MM.1S (cell line): Measurements from ENCODE around the gene COG5.

Experiments used
- DNase-seq: peaks from one replicate; pipeline ENCODE4 v3.0.0-alpha.2; 2015
- H2AFZ ChIP-seq: fragments of 300-600 bp; sonication (generic); 2 replicates; pipeline ENCODE4 v1.6.0; 2016; ENCODE audit warnings: antibody characterized with exemption, low read length
- H3F3A ChIP-seq: fragments of 300-600 bp; sonication (generic); 2 replicates; pipeline ENCODE4 v1.6.1; 2016; ENCODE audit warnings: mild to moderate bottlenecking, antibody characterized with exemption, low read length, moderate library complexity, mixed read lengths; ENCODE audit not compliant: insufficient read depth
- H3K27ac ChIP-seq: fragments of 300-600 bp; sonication (generic); 2 replicates; pipeline ENCODE4 v1.5.1; 2016; ENCODE audit warnings: mild to moderate bottlenecking, low read length
- H3K27me3 ChIP-seq: fragments of 300-600 bp; sonication (generic); replicated peaks from 2 replicates; pipeline ENCODE4 v1.6.0; 2016; ENCODE audit warnings: low read length; ENCODE audit not compliant: insufficient read depth
- H3K36me3 ChIP-seq: fragments of 300-600 bp; sonication (generic); replicated peaks from 2 replicates; pipeline ENCODE4 v1.6.1; 2016; ENCODE audit warnings: mild to moderate bottlenecking, low read length, mixed read lengths; ENCODE audit not compliant: insufficient read depth
- H3K4me1 ChIP-seq: fragments of 300-600 bp; sonication (generic); 2 replicates; pipeline ENCODE4 v1.6.1; 2016; ENCODE audit warnings: low read length, mixed read lengths
- H3K4me2 ChIP-seq: fragments of 300-600 bp; sonication (generic); 2 replicates; pipeline ENCODE4 v1.6.0; 2016; ENCODE audit warnings: low read depth, low read length
- H3K4me3 ChIP-seq: fragments of 300-600 bp; sonication (generic); 2 replicates; pipeline ENCODE4 v1.5.1; 2016; ENCODE audit warnings: low read length, mixed read lengths
- H3K79me2 ChIP-seq: fragments of 300-600 bp; sonication (generic); 2 replicates; pipeline ENCODE4 v1.6.1; 2016; ENCODE audit warnings: mixed run types, low read length, mixed read lengths
- H3K9ac ChIP-seq: fragments of 300-600 bp; sonication (generic); 2 replicates; pipeline ENCODE4 v1.6.1; 2016; ENCODE audit warnings: low read length, mixed read lengths
- H3K9me2 ChIP-seq: fragments of 300-600 bp; sonication (generic); replicated peaks from 2 replicates; pipeline ENCODE4 v1.6.1; 2016; ENCODE audit warnings: mild to moderate bottlenecking, low read length, mixed read lengths; ENCODE audit not compliant: insufficient read depth
- H3K9me3 ChIP-seq: fragments of 300-600 bp; sonication (generic); replicated peaks from 2 replicates; pipeline ENCODE4 v1.6.1; 2016; ENCODE audit warnings: mild to moderate bottlenecking, low read length, mixed read lengths; ENCODE audit not compliant: insufficient read depth
- H4K20me1 ChIP-seq: fragments of 300-600 bp; sonication (generic); 2 replicates; pipeline ENCODE4 v1.6.1; 2016; ENCODE audit warnings: mild to moderate bottlenecking, low read length, moderate library complexity, mixed read lengths; ENCODE audit not compliant: insufficient read depth
- EZH2 ChIP-seq: fragments of 300-600 bp; sonication (generic); optimal IDR thresholded peaks from 2 replicates; pipeline ENCODE3; 2017; ENCODE audit warnings: low read depth, mild to moderate bottlenecking, antibody characterized with exemption, low read length, mixed read lengths
- EZH2phosphoT487 ChIP-seq: fragments of 300-600 bp; sonication (generic); IDR thresholded peaks from 2 replicates; pipeline ENCODE4 v1.6.1; 2018; ENCODE audit warnings: antibody characterized with exemption, low read length
- TF ChIP-seq, protein P1 (sequence below): fragments of 300-600 bp; sonication (generic); IDR thresholded peaks from 2 replicates; pipeline ENCODE4 v1.5.1; 2016; ENCODE audit warnings: antibody characterized with exemption, low read length, mixed read lengths

The COG5 gene

GRCh38 chr7:107502154-107502553, 61.6 kb downstream of the COG5 start:
- H4K20me1 ChIP-seq: no peaks in the 10 kb centered on the region
- no peaks in the 10 kb centered on the region for H3F3A ChIP-seq
- H3K27ac ChIP-seq: no peak overlapping the region
- no peak overlapping the region for H3K4me3 ChIP-seq
- no peaks in the 10 kb centered on the region for H3K79me2 ChIP-seq
- H3K9me3 ChIP-seq: no peaks in the 10 kb centered on the region
- H3K4me2 ChIP-seq: no peak overlapping the region
- H3K9ac ChIP-seq: no peak overlapping the region
- no peaks in the 10 kb centered on the region for H3K36me3 ChIP-seq
- H3K9me2 ChIP-seq: no peaks in the 10 kb centered on the region
- H2AFZ ChIP-seq: no peak overlapping the region
- H3K27me3 ChIP-seq: no peaks in the 10 kb centered on the region
- no peak for TF ChIP-seq EZH2phosphoT487
- TF ChIP-seq, protein P1, sequence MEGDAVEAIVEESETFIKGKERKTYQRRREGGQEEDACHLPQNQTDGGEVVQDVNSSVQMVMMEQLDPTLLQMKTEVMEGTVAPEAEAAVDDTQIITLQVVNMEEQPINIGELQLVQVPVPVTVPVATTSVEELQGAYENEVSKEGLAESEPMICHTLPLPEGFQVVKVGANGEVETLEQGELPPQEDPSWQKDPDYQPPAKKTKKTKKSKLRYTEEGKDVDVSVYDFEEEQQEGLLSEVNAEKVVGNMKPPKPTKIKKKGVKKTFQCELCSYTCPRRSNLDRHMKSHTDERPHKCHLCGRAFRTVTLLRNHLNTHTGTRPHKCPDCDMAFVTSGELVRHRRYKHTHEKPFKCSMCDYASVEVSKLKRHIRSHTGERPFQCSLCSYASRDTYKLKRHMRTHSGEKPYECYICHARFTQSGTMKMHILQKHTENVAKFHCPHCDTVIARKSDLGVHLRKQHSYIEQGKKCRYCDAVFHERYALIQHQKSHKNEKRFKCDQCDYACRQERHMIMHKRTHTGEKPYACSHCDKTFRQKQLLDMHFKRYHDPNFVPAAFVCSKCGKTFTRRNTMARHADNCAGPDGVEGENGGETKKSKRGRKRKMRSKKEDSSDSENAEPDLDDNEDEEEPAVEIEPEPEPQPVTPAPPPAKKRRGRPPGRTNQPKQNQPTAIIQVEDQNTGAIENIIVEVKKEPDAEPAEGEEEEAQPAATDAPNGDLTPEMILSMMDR: no peak
- no peak for TF ChIP-seq EZH2
- no peak for DNase-seq
- H3K4me1 ChIP-seq: 0 out of 2 replicates have a peak, but pooled peaks cover 7% of the 10 kb centered on the region

DNA sequence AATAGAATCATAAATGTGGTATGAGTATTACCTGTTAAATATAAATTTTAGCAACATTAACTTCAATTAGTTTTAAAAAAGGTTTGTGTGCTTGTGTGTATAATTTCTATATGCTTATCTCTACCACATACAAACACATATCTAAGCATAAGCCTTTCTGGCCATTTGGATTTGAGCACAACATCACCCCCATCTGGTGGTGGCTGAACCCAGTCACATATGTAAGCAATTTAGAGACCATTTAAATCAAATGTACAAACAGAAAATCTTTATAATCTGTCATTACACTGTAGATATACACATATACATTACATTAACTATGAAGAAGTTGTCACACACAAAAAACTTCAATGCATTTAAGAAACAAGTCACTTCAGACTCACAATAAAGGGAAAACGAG, 62.1 kb downstream of the COG5 start:
- H3K9ac ChIP-seq: no peak overlapping the region
- no peaks in the 10 kb centered on the region for H3K9me3 ChIP-seq
- H3K4me1 ChIP-seq: 0 out of 2 replicates have a peak, but pooled peaks cover 5% of the 10 kb centered on the region
- no peaks in the 10 kb centered on the region for H4K20me1 ChIP-seq
- no peaks in the 10 kb centered on the region for H3K36me3 ChIP-seq
- H3K79me2 ChIP-seq: no peaks in the 10 kb centered on the region
- no peaks in the 10 kb centered on the region for H3K27me3 ChIP-seq
- H3F3A ChIP-seq: no peaks in the 10 kb centered on the region
- TF ChIP-seq EZH2: no peak
- TF ChIP-seq EZH2phosphoT487: no peak
- TF ChIP-seq, protein P1: peak; percentile 63
- H3K27ac ChIP-seq: no peak overlapping the region
- H3K4me3 ChIP-seq: no peak overlapping the region
- peak; percentile 55 for DNase-seq
- no peak overlapping the region for H3K4me2 ChIP-seq
- H3K9me2 ChIP-seq: no peaks in the 10 kb centered on the region
- H2AFZ ChIP-seq: no peak overlapping the region

DNA sequence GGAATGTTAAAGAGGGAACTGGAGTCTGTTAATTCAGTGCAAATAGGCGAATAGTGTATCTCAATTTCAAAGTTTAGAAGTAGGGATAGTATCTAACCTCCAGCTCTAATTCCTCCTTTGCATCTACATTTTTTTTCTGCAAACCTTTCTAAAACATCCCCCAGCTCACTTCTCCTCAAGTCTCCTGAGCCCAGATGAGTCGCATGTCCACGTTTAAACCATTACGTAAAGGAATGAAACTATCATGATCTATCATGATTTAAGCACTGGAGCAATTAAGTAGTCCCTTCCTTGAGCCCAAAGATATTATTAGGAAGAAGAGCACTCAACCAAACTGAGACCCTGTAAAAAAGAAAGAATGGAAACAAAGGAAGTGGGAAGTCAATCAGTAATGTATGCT, 64.0 kb downstream of the COG5 start:
- Histone ChIP-seq H3K4me1 (no peaks in the 10 kb centered on the region), H3K4me2 (no peak overlapping the region), H3F3A (no peaks in the 10 kb centered on the region), H3K4me3 (no peak overlapping the region), H3K79me2 (no peaks in the 10 kb centered on the region), H4K20me1 (no peaks in the 10 kb centered on the region), H3K36me3 (no peaks in the 10 kb centered on the region), H3K9ac (no peak overlapping the region), H3K9me2 (no peaks in the 10 kb centered on the region), H3K9me3 (no peaks in the 10 kb centered on the region), H3K27me3 (no peaks in the 10 kb centered on the region), H3K27ac (no peak overlapping the region), H2AFZ (no peak overlapping the region)
- no peak for TF ChIP-seq EZH2phosphoT487
- TF ChIP-seq, protein P1: no peak
- TF ChIP-seq EZH2: no peak
- no peak for DNase-seq
